Measurements from ENCODE around the gene TDRD6.

GRCh38 chr6:46704562-46704961, 16.9 kb downstream of the TDRD6 start:
- TF ChIP-seq YY1 (IDR thresholded peaks at IDR 0.05; ENCODE audit: low read depth): no peak
- no peak for TF ChIP-seq EP300 (IDR thresholded peaks at IDR 0.05; ENCODE audit: borderline replicate concordance)

Data from Ishikawa (cell line).